CD4-positive, alpha-beta T cell treated with Interleukin-6 at 100 ng/mL for 8 hours (primary cell): ENCODE results near the gene CHST14.

ENCODE experiments used
- DNase-seq: peaks from one replicate; pipeline ENCODE4 v3.0.0-alpha.2; 2020; ENCODE audit warnings: mixed read lengths, low spot score

The CHST14 gene

DNA sequence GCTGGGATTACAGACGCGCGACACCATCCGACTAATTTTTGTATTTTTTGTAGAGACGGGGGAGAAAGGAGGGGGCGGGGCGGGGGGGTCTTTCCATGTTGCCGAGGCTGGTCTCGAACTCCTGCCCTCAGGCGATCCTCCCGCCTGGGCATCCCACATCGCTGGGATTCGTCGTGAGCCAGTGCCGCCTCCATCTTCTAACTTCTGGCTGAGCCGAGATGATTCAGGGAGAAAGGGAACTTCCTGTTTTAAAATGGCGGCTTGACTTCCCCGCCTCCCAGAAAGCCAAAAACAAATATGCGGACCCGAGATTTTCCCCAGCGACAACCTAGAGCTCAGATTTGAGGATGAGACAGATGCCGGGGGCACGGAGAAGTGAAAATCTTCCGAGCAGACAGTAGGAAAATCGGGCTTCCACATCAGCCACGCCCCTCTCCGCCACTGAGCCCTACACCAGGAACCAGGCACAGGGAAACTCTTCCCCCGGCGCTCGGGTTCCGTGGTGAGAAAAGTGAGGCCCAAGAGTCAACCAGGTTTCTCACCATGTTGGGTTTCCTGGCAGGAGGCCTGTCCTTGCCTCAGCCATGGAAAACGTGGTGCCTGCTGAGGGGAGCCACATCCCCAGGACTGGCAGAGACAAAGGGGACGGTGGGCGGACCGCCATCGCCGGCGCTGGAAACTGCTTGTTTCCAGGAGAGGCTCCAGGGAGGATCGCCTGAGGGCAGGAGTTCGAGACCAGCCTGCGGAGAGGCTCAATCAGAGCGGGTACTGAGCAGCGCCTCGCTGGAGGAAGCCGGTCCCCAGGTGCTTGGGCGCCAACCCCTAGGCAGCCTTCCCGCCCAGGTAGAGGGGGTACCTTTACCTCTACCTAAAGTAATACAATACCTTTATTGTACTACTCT lies 18.7 kb downstream of the CHST14 start:
- DNase-seq = no peak

DNA sequence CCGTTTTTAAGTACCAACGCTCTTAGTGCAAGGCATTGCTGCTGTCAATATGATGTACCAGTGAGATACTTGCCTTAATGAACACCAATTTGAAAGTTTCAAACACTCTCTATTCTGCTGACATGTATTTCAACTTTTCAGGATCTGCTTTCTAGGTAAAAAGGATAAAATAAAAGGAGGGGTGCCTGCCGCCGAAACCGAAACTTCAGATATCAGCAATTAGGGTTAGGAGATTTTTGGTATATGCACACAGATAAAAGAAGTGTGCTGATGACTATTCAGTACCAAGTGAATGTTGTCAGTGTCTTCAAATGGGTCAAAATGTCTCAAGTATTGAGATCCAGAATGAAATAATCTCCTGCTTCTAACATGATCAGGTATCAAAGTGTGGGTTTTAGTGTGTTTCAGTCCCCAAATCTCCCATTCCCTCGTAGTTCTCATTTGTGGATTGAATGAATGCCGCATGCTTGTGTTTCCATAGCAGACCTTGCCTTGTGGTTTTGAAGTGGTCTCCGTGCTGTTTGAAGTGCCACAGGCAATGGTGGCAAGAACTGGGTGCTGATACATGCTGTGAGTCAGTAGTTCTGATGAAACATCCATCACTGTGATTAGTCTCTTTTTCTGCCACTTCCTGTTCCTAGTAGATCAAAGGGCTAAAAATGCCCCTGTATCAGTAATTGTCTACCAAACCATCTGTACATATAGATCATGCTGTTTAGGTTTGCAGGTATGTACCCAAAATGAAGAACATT lies 22.5 kb downstream of the CHST14 start:
- peak; percentile 47 for DNase-seq

DNA sequence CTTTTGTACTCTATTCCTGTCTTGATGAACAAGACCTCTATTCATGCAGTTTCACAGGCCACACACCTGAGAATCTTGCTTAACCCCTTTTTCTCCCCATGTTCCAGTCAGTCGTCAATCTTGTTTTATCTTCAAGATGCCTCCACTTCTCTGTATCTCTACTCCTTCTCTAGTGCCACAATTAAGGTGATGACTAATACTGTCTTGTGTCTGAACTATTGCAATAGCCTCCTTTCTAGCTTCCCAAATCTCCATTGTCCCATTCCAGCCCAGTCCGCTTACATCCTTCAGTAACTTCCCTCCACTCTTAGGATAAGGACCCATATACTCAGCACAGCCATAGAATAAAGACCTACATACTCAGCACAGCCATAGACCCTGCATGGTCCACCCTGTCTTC lies 24.7 kb downstream of the CHST14 start:
- DNase-seq = no peak

DNA sequence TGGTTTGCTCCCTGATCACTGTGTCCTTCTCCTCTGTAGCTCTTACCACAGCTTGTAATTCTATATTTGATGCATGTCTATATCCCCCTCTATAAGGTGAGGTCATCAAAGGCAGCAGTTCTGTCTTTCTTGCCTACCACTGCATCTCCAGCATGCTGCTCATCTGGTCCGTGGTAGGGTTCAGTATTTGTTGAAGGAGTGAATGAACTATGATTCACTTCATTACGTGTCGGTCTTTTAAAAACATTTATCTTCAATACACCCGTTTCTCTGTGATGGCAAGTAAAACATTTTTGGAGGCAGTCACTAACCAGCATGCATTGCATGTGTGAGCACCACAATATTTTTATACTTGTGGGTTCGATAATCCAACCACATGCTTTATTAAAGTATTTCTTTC lies 27.6 kb downstream of the CHST14 start:
- DNase-seq = no peak

DNA sequence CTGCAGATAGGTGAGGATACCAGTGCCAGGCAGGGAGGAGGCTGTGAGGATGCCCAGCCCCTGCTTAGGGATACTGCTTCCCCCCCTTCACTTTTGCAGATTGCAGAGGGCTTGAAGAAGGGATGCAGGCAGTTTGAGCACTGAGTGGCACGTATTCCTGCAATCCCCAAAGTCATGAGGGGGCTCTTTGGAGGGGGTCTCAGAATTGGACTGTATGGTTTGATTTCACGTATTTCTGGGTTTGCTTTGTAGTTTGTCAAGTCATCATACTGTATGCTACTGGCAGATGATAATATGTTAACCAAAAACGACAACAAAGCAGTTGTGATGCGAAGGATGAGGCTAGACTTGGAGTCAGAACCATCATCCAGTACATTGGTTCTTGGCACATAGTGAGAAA lies 28.1 kb downstream of the CHST14 start:
- DNase-seq = no peak

DNA sequence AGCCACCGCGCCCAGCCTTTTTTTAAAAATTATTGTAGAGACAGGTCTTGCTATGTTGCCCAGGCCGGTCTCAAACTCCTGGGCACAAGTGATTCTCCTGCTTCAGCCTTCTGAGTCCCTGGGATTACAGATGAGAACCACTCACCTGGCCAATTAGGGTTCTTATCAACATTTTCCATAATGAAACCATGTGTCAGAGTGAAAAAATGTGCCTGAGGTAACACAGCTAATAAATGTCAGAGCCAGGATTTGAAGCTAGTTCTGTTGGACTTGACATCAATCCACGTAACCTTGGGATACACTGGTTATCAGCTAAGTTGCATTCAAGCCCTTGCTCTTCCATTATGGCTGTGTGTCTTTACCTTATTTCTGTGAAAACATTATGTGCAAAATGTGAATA lies 29.1 kb downstream of the CHST14 start:
- DNase-seq = no peak

DNA sequence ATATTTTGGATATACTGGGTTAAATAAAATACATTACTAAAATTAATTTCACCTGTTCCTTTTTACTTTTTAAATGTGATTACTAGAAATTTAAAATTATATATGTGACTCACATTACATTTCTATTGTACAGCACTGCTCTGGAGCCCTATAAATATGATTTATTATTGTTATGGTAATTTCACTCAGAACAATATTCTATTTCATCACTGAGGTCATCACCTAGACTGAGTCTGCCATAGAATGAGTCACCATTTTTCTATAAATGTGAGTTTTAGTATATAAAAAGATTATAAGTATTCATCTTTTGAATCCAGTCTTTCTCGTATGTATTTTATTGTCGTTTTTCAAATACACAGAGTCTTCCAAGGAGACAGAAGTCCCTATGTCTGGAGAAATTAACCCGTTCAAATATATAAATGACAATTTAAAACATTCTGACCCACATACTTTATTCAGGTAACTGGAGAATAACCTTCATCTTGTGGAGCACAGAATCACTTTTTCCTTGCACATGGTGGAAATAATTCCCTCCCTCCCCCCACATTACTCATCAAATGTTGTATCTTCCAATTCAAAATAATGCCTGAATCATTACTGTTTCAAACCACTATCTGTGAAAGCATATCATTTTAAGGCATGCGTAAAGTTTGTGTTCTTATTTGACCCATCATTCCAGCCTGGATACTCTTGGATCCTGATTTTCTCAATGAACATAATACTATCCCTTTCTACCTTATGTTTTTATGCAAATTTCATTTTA lies 30.0 kb downstream of the CHST14 start:
- no peak for DNase-seq

DNA sequence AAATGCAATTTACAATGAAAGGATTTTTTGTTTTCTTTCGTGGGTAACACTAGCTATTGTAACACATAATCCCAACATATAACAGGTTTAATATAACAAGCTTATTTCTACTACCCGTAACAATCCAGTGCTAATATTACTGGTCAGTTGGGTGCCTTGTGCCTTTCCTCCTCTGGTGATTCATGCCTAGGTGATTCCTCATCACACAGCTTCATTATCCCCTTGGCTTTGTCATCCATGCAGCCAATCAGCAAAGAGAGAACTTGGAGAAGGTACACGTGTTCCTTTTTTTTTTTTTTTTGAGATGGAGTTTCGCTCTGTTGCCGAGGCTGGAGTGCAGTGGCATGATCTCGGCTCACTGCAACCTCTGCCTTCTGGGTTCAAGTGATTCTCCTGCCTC lies 30.7 kb downstream of the CHST14 start:
- DNase-seq = no peak

DNA sequence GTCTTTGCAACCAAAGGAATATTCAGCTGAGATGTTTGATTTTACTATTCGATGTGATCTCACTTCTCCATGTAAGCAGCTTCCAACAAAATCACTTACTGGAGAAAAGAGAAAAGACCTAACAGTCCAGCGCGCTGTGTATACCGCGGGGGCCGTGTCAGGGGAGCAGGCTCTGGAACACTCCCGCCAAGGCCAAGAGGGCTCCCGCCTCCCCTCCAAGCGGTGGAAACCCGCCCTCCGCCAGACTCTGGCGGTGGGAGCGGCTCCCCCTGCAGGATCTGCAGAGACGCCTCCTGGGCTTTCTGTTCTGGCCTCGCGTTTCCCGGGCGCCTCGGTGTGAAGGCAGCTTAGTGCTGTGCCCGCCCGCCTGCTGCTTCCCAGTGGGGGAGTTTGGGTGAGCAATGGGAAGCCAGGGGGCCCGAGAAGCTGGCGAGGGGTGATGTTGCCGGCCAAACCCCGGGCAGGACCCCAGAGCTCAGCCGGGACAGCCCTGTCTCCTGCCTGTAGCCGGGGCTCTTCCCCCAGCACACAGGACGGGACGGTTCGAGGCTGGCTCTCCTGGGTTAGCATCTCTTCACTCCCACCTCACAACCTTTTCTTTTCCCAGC lies 36.3 kb downstream of the CHST14 start:
- DNase-seq = peak; percentile 55

DNA sequence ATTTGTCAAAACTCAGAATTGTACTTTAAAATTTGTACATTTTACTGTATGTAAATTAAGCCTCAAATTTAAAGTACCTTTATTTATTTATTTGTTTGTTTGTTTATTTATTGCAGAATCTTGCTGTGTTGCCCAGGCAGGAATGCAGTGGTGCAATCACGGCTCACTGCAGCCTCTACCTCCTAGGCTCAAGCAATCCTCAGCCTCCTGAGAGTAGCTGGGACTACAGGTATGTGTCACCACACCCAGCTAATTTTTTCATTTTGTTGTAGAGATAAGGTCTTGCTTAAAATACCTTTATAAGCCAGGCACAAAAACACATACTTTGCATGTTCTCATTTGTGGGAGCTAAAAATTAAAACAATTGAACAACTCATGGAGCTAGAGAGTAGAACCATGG lies 37.4 kb downstream of the CHST14 start:
- no peak for DNase-seq

DNA sequence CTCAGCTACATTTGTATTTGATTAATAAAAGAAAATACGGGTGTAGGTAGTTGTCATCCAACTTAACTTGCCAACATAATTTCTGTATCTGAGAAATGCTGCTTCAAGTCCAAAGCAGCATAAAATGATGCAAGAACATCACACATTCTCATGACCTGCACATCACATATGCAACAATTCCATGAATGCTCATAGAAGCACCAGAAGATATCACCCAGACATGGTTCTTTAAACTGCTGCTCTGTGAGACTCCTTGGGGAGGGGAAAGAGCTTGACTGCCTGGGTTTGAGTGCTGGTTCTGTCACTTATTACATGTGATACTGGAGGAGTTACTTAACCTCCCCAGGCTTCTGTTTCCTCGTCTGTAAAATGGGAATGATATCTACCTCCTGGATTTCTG lies 39.4 kb downstream of the CHST14 start:
- DNase-seq = no peak

DNA sequence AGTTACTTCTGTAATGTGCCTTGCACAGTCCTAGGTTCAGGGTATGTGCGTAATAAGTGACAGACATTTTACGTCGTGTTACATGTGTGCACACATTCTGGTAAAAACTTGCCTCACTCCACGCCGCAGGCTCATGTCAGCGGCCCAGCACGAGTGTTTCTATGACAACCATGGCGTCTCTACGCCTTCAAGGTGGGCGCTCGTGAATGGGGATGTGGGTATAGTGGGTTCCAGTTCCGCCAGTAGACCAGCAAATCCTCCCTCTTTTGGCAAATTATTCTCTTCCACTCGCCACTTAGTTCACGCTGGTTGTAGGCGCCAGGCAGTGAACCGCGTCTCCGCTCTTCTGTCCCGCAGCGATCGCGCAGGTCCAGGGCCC lies 40.3 kb downstream of the CHST14 start:
- DNase-seq = no peak

DNA sequence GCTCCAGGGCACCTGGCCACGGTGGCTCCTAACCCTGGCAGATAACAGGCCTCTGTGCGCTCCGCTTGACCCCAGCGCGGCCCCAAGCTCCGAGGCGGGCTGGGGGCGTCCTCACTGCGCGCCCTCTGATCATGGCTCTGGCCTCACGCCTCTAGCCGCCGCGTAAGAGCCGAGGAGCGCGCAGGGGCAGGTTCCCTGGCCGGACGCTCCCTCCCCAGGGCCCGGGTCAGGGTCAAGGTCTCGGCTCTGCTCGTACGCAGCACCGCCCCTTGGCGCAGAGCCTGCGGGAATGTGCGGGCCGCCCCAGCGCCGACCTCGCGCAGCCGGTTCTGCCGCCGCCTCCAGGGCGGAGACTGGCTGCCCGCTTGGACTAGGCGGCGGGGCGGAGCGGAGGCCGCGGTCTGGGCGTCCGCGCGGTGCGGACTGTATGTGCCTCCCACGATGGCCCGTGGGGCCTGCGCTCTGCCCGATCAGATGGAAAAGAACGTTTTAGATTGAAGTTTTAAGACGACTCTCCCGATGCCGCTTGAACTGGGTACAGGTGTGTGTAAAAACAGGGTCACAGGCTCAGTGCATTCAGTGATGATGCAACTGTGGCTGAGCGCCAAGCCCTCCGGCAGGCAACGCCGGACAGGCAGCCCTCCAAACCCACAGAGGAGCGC lies 40.8 kb downstream of the CHST14 start:
- DNase-seq = no peak

DNA sequence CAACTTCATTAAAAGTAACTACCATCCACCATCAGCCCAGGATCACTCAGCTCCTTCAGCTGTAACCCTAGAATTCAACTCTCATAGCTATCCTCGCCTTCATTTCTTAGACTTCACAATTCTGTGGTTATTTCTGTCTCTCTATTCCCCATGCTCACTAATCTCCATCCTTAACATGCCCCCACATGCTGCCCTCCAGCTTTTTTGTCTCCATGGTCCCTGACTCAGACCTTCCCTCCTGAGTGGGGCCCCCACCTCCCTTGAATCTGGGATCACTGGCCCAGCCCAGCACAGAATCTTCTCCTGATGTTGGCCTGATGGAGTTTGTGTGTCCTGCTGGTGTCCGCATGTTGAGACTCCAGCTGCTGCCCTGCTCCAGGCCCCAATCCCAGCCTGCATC lies 41.7 kb downstream of the CHST14 start:
- DNase-seq = no peak

DNA sequence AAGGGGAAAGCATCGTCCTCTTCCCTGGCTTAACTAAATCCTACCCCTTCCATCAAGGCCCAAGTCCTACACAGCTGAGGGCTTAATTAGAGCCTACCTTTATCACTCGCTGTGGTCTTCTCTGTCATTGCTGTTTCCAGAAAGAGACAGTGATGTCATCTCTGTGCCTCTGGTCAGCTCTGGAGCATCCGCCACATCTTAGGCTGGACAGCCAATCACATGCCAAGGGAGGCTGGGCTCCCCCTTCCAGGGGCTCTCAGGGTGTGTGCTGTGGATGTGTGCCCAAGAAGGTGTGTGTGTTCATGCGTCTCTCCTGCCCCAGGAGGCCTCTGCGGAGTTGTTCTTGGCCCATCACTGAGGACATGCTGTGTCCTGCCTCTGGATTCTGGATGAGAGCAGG lies 42.8 kb downstream of the CHST14 start:
- no peak for DNase-seq

DNA sequence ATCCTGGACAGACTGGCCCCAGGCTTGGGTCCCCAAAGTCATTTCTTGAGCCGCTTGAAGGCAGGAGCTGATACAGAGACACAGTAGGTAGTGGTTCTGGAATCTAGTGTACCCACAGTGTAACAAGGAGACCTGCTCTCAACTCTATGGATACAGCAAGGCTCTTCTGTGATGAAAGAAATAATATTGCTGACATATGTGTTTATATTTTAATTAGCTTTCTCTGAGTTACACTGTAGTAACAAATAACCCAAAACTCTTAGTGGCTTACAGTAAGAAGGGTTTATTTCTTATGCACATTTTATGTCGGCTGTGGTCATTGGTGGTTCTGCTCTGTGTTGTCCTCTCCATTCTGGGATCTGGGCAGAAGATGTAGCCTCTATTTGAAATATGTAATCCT lies 45.5 kb downstream of the CHST14 start:
- DNase-seq = no peak
